HG03520 (cell line): ENCODE measurements around the gene ERG.

Source experiments
- ATAC-seq: cut with Tn5 transposase; IDR thresholded peaks from one replicate; pipeline ENCODE4 v1.9.1; 2021; ENCODE audit warnings: mild to moderate bottlenecking, moderate library complexity; ENCODE audit not compliant: unreplicated experiment

Gene ERG

DNA sequence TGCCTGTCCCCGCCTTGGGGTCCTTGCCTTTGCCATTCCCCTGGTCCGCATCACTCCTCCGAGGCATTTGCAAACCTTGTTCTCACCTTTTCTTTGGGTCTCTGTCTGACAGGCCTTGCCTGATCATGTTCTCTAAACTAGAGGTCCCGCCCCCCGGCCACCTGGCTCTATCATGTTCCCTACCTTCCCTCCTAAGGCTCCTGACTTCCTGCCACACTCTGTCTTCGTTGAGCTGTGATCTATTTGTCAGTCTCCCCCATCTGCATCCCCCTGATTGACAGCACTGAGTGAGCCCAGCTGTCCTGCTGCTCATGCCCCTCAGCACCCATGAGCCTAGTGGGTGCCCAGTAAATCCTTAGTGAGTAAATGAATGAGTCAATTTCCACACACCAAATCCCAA lies 22.8 kb downstream of the ERG start:
- ATAC-seq, result no peak

DNA sequence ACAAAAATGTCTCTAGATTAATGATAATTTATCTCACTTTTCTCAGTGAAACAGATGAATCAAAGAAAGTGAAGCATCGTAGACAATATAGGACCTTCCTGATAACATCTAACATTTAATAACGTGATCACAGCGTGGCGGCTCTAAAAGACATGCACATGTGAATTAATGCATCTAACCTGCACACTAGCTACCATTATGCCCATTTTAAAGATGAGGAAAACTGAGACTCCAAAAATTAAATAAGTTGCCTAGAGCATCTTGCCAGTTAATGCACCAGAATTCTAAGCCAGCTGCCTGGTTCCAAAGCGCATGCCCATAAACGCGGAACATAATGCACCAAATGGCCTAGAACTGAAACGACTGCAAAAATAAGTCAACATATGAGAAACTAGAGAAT lies 23.5 kb downstream of the ERG start:
- ATAC-seq, result no peak

DNA sequence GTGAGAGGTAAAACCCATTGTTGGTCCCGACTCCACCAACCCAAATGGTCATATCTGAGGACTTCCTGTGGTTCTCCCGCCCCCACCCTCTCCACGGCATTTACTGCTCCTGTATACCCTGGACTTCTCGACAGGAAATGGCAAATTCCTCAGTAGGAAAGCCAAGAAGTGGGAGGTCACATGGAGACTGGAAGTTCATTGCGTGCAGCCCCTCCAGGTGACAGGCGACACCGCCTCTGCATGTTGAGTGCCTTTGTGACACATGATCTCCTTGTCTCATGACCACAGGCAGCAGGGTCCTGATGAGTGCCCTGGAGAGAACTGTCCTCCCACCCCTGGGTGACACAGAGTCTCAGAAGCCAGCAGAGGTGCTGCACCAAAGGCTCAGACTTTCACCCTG lies 24.2 kb downstream of the ERG start:
- no peak for ATAC-seq

DNA sequence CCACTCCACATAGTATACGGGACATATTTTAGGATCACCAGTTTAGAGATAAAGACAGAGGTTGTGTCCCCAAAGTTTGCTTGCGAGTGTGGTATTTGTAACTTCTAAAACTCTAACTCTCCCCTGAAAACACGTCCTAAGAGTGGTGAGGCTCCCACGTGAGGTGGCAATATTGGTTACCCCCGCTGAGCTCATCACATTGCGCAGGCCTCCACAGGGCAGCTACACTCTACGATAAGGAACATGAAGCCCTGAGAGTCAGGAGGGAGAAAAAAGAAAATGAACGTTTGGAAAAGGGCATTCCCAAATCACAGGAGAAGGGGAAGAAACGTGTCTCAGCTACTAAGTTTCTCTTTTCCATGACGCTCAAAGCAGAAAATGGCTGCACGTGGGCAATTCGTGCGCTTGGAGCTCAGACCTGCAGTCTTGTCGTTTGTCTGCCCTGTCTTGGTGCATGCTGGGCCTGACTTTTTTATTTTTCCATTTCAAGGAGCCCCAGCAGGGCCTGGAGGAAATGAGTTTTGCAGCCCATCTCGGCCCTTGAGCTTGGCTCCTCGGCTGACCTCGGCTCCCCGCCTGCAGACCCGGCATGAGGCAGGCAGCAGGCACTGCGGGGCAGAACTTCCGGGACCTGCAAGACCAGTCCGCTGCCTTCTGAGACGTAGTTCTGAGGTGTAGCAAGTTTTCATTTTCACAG lies 25.7 kb downstream of the ERG start:
- ATAC-seq, result no peak

DNA sequence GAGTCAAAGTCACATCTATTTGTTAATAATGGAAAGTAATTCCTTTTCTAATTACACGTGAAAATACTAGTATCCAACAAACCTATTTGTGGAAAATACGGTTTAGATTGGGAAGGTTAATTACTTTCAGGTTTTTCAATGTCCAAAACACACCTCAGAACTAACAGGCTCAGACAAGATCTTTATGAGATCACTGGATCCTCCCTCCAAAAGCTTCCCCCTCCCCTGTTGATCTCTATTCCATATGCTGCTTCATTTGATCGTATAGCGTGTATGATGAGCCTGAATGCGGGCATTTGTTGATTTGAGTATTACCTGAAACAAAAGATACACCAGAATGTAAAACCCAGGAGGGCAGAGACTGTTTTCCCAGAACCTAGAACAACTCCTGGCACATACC lies 26.5 kb downstream of the ERG start:
- ATAC-seq, result no peak

DNA sequence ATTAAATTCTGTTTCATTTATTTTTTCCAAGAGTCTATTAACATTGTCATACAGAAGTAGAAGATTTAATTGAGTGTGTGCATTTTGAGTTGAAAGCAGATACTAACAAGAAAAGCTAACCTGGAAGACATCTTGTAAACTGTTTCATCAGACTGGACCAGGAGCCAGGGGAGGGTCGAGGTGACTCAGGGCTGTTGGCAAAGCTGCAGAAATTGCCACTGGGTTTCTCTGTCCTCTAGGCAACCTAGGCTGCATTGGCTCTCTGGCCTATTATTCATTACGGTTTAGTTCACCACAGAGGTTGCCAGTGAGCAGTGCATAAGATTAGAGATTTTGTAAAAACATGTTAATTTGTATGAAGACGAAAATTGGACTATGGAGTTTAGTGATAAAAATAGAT lies 27.5 kb downstream of the ERG start:
- no peak for ATAC-seq

DNA sequence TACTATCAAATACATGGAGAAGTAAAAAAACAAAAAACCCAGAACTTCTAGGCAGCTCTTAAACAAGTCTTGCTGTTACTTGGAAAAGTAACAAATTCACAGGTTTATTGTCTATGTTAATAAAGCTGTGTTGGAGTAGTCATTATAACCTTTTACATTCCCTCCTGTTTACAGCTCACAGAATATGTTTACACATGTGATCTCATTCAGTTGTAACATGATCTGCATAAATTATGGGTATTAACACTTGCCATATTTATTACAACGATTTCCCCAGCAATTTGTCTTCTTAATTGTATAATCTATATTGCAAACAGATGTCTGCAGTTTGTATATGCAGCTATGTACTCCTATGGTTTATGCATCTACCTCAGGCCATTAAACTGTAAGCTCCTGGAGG lies 28.6 kb downstream of the ERG start:
- ATAC-seq, result no peak

DNA sequence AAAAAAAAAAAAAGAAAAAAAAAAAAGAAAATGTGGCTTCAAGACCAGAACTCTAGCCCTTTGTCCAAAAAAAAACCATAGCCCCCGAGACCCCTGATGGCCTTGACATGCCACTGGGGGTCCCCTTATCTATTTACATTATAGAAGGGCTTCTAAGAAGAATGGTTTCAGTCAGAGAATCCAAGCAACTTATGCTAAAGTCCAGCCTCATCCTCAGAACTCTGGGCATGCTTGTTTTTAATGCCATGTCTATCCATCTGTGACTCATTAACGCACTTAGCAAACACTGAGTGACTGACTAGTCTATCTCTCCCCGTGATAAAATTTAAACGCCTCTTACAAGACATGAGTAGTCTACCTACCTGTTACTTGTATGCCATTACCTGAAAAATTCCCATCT lies 29.3 kb downstream of the ERG start:
- no peak for ATAC-seq

DNA sequence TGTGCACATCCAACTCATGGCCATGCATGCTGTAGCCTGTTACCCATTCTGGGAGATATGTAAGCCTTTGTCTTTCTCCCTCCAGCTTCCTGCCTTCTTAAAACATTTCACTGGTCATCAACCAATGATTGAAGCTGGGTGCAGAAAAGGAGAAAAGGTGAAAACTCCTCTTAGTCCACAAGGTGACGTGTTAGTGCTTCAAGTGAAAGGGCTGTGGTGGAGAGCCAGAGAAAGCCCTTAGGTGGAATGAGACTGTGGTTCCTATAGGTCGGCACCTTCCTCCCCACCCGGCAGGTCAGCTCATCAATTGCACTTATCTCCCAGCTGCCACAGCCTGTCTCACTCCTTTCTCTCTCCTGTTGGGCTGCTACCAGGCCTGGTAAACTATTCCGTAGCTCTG lies 30.4 kb downstream of the ERG start:
- no peak for ATAC-seq

DNA sequence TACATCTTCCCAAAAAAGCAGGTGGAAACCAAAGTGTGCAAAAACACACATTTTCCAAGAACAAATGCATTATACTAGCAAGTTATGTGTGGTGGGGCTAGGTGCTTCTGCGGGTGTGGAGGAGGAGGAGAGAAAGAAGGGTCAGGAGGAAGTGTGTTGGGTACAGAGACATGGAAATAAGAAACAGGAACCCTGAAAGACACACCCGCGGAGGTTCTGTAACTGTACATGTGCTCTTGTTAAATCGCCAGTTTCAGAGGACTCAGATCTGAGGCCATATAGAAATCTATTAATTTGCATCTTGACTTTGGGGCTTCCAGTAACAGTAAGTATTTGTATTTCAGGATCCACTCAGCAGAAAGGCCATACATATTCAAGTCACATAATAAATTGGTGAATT lies 30.9 kb downstream of the ERG start:
- no peak for ATAC-seq

DNA sequence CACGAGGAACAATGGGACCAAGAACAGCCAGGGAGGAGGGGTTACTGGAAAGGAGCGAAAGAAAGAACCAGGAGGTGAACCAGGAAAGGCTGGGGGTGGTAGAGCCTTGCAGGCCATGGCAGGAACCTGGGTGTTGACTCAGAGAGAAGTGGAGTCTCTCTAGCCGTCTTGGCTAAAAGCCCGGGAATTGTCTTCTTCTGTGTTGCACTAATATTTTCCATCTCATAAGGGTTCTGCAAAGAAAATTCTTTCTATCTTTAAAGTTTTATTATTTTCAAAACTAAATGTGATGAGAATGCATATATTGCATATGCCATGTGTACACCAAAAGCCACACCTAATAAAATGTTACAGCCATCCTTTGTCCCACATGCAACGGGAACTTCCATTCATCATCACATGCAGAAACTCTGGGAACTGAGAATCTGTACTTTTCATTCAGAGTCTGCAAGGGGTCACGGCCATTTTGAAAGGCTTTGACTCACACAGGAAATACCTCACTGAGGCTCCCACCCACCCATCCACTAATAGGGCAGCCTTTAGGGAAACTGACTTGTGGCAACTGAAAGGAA lies 38.0 kb downstream of the ERG start:
- no peak for ATAC-seq

DNA sequence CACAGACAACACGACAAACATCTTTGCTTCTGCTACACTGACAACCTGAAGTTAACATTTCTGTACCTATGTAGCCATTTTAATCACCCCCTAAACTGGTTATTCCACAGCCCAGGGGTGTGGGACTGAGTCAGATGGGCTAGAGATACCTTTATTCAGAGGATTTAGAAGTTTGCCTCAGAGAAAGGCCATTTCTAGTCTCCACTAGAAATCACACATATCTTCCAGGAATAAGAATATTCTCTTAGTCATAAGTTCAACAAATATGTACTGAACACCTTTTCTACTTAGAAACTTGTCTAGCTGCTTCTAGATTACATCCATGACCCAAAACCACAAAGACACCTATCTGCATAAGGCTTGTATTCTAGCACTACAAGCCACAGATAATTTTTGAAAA lies 38.8 kb downstream of the ERG start:
- no peak for ATAC-seq

DNA sequence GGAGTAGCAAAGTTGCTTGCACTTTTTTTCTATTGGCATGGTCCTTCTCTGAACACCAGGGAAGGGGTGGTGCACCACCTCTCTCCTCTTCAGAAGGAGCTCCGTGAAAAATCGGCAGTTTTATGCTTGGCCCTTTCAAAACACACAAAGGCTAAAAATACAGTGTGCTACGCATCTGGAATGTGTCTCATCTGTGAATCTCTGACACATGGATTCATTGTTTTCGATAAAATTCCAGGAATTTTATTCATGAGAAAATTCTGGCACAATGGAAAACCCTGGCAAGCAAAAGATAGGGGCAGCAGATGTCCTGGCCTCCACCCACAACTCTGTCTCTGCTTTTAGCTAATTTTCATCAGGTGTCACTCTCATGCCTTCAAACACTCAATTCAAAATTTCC lies 42.9 kb downstream of the ERG start:
- no peak for ATAC-seq

DNA sequence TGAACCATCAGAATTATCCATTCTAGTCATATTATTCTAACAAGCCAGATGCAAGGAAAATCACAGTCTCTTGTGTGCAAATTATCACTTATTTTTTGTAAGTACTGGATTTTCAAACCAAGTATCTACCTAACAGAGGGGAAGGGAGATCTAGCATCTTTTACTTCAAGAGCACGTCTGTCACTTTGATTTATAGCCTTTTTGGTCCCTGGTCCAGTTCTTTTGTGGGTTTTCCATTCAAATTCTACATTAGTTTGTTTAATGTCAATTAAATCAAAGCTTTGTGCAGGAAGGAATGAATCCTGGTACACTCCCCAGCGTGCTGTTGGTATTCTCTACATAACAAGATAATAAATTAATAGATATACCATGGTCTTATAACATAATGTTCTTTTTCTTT lies 43.6 kb downstream of the ERG start:
- no peak for ATAC-seq

DNA sequence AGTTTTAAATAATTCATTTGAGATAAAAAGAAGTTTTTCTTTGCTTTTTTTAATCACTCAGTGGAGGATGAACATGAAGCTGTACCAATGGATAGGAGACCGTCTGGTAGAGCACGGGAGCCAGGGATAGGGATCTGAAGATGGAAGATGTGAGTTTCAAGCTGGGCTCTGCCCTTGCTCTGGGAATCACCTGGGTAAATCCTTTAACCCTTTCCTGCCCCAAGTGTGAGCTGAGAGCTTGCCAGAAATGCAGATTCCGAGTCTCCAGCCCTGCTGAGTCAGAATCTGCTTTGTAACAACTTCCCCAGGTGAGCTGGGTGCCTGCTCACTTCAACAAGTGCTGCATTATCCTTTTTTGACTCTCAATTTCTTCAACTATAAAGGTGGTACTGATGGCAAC lies 44.1 kb downstream of the ERG start:
- no peak for ATAC-seq

DNA sequence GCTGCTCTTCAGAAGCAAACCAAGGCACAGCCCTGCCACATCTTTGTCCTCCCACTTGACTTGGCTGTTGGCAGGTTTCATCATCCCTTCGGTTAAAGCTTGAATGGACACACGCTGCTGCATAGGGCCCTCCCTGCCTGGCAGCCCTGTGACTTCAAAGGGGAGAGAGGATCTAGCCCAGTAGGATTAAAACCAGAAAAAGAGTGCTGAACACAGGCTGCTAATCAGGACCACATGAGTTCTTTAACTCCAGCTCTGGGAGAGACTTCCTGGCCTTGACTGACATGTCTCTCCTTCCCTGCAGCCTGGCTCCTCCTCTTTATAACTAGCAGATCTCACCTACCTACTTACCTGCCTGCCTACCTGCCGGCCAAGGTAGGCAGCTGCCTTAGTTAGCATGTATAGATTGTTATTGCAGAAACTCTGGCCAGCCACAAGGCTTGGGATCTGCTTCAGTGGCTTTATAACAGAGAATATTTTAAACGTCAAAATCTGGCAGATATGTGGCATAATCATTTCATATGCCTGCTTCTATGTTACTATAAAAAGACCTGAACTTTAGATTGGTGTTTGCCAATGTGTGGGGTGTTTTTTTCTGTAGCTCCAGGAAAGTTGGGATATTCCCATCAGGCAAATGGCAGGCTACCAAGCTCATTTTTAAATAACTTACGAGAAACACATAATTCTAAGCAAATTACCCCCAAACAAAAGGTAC lies 49.4 kb downstream of the ERG start:
- no peak for ATAC-seq

DNA sequence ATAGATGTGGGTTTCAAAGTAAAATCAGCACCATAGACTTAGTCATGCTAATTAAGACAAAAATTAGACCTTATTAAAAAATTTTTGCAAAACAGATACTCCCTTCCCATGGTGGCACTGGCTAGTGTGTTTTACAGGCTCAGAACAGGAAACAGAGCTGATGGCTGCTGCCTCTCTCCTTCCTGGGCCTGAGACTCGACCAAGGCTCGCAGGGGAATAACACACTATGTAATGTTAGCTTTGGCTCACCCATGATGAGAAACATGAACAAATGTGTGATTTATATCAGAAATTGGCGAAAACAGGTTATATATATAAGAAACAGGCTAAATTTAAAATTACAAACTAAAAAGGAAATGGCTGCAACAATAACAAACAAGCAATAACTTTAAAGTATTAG lies 50.7 kb downstream of the ERG start:
- ATAC-seq, result no peak

DNA sequence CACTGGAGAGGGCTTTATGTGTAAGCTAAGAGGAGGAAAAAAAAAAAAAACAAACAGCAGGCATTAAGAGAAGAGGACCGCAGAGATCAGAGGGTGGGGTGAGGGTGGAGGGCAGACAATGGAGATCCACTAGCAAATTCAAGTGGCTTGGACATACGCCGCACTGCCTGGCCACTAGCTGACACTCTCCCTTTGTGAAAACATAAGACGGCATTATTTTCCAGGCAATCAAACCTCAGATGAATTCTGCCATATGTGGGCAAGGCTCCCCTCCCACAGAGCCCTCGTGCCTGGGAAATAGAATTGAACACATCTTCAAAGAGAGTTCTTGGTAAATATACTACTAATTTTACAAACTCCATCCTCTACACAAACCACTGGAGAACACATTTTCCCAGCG lies 53.6 kb downstream of the ERG start:
- no peak for ATAC-seq

DNA sequence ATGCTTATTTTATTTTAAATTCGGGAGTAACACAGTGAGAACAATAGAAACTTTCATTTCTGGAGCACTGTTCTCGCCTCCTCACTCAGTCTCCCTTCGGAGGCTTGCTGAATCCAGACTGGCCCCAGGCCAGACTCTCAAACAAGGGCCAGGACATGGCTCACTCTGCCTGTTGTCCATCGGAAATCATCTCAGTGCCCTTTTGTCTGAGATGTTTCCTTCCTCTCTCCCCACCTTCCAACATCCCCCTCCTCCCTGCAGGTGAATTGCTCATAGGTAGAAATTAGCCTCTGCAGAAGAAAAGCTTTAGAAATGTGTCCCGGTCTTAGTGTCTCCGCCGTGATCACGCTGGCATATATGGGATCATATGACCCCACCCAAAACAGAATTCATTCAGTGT lies 55.2 kb downstream of the ERG start:
- ATAC-seq, result no peak

DNA sequence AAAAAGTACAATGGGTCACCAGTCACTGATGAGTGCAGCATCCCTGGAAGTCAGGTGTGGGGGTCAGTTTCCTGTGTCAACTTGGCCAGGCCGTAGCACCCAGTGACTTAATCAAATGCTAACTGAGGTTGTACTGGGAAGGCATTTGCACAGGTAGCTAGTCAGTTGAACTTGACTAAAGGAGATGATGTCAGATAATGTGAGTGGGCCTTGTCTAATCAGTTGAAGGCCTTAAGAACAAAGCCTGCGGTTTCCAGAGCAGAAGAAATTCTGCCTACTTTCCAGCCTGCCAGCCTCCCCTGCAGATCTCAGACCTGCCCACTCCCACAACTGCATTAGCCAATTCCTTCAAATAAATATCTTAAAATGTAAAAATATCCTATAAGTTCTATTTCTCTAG lies 57.1 kb downstream of the ERG start:
- no peak for ATAC-seq

DNA sequence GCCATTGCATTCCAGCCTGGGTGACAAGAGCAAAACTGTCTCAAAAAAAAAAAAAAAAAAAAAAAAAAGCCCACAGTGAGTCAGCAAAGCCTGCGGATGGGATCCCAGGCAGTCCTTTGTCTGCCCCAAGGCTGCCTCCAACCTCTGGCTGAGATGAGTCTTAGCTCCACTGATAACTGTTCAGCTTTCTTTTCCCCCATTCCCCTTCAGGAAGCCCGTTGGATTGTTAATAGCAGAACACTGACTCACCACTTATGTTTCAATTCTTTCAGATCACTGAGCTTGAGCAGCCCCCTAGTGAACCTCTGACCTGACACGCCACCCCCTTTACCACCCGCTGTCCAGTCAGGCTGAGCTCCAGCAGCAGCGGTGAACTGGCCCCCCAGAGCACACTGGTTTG lies 57.5 kb downstream of the ERG start:
- ATAC-seq, result no peak

DNA sequence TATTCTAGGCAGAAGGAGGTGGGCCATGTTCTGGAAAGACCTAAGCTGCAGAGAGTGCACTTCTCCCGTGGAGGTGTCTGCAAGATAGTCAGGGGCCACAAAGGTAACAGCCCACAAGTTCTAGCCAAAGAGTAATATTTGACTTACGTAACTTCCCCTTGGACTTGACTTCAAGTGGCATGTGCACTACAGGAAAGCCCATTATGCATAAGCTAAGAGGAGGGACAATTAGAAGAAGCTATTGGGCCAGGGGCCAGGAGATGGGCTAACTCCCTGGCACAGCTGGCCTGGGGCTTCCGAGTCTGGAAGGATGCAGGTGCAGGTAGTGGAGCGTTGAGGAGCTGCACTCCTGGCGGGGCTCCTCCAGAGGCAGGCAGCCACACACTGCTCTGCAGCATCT lies 58.3 kb downstream of the ERG start:
- no peak for ATAC-seq

DNA sequence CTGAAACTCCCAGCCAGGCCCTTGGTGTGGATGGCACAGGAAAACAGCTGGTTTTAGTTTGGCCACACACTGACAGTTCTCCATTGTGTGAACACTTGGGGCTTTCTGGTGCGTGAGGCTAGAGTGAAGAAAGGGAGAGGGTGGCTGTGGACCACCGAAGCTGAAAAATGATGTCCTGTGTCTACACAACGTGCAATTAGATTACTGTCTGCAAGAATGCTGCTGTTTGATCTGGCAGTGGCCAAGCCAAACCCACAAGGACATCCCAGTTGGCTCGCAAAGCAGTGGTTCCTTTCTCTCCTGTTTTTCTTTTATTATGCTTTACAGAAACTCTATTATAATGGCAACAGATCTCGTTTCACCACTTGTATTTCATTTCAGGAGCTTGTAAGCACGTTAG lies 58.9 kb downstream of the ERG start:
- ATAC-seq, result no peak
